GOT3 (cell line): Measurements from ENCODE around the gene PTPMT1.
"Not testable (repeated sequence)": the region's sequence is repeated elsewhere in the genome, so short reads cannot be mapped to it uniquely, and the experiment has no call there.

Experiments
- DNase-seq: peaks from one replicate; lab custom pipeline; 2025; ENCODE audit warnings: mixed read lengths; lab: John Stamatoyannopoulos, UW

The PTPMT1 gene

GRCh38 chr11:47565340-47566148 is at the start of gene PTPMT1:
Gene PTPMT1 (plus strand): TSS chr11:47565599. CDS start chr11:47565623, 24 bp downstream.
- no peak for DNase-seq

DNA sequence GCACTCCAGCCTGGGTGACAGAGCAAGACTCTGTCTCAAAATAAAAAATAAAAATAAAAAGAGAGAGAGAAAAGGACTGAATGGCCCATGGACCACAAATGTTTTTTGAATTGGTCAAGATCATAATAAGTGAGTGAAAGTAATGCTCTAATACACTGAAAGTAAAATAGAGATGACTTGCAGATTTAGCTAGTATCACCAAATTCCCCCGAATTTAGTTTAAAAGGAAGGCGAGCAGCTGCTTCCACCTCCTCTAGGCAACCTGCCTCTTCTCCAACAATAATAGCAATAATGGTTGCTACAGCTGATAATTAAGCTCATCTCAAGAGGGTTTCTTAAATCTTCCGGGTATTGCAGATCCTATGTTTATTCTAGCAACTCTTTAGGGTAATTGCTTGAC is 49.2 kb upstream of the PTPMT1 start:
- DNase-seq = no peak

DNA sequence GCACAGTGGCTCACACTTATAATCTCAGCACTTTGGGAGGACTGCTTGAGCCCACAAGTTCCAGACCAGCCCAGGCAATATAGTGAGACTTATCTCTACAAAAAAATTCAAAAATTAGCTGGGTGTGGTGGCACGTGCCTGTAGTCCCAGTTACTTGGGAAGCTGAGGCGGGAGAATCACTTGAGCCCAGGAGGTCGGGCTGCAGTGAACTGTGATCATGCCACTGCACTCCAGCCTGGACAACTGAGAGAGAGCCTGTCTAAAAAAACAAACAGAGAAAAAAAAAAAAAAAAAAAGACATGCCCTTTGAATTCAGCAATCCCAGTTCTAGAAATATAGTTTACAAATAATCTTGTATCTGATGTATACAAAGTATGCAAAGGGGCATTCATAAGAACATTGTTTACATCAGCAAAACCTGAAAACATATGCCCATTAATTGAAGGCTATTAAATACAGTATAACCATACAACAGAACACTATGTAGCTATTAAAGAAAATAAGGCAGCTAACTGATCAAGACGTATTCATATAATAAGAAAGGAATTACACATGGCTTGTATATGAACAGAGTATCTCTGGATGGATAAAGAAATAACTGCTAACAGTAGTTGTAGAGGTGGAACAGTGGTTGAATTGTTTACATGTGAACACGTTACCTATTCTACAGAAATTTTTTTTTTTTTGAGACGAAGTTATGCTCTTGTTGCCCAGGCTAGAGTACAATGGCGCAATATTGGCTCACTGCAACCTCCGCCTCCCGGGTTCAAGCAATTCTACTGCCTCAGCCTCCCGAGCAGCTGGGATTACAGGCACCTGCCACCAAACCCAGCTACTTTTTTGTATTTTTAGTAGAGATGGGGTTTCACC is 48.2 kb upstream of the PTPMT1 start:
- DNase-seq = no peak

GRCh38 chr11:47518212-47518964 is 47.0 kb upstream of the PTPMT1 start:
- no peak for DNase-seq

- DNase-seq = no peak
Observed at GRCh38 chr11:47523490-47524225, 41.7 kb upstream of the PTPMT1 start.

DNA sequence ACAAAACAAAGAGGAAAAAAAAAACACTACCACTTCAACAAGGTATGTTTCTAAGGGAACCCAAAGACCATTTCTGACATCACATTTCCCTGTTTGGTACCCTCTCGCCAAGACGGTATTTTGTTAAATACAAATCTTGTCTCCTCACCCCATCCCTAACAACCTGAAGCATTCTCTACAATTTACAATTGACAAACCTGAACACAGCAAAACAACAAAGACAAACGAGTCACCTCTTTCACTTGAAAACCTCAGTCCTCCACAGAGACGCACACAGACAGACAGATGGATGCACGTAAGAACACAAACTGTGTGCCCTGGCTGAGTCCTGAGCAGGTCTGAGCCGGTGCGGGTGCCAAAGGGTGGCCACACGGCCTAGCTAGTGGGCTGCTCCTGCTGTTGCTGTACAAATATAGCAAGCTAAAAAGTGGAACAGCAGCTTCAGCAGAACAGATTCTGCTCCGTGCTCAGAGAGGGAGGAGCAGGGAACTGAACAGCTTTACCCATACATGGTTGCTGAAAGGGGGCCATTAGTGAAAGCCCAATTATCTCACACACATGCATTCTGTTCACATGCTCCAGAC is 41.0 kb upstream of the PTPMT1 start:
- DNase-seq = no peak

DNA sequence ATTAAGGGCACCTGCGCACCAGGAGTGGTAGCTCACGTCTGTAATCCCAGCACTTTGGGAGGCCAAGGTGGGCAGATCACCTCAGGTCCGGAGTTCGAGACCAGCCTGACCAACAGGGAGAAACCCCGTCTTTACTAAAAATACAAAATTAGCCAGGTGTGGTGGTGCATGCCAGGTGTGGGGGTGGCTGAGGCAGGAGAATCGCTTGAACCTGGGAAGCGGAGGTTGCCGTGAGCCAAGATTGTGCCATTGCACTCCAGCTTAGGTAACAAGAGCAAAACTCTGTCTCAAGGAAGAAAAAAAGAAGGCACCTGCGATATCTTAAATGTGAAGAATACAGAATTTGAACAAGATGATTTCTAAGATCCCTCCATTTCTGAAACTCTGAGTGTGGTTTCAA is 39.4 kb upstream of the PTPMT1 start:
- DNase-seq = not testable (repeated sequence)

DNA sequence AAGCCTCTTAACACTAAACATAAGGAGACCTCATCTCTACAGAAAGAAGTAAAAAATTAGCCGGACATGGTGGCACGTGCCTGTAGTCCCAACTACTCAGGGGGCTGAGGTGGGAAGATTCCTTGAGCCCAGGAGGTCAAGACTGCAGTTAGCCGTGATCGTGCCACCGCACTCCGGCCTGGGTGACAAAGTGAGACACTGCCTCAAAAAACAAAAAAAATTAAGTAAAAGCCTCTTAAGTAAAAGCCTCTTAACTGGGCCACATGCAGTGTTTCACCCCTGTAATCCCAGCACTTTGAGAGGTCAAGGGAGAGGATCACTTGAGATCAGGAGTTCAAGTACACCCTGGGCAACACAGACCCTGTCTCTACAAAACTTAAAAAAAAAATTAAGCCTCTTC is 38.2 kb upstream of the PTPMT1 start:
- no peak for DNase-seq

DNA sequence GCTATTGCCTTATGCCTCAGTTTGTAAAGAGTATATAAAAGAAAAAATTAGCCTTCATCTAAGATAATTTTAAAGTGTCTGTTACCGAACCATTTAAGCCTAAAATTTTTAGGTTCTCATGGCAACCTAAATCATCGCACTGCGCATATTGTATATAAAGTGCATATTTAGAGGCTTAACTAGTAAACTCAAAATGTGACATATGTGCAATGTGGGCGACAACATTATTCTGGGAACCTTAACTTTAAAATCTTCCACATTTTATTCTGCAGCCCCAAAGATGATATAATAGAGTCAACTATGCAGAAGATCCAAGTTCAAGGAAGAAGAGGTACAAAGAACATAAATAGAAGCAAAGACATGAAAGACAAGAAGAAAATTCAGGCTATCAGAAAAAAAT is 35.4 kb upstream of the PTPMT1 start:
- no peak for DNase-seq

- DNase-seq = not testable (repeated sequence)
Observed at GRCh38 chr11:47530721-47531120, 34.7 kb upstream of the PTPMT1 start.

DNA sequence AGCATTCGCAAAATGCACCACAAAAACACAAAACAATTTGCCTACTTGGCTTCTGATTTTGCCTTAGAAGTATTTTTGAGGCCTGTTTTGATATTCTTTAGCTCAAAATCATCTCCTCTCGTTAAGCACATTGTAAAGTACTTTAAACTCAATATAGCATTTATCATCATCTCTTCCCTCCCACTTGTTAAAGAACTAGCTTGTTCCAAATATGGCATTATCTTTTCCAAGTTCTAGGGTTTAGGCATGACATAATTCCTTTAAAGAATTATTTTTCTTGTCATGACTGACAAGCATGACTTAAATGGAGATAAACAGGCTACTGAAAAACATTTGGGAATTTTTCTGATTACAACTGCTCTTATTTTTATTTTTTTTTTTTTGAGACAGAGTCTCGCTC is 33.7 kb upstream of the PTPMT1 start:
- no peak for DNase-seq

DNA sequence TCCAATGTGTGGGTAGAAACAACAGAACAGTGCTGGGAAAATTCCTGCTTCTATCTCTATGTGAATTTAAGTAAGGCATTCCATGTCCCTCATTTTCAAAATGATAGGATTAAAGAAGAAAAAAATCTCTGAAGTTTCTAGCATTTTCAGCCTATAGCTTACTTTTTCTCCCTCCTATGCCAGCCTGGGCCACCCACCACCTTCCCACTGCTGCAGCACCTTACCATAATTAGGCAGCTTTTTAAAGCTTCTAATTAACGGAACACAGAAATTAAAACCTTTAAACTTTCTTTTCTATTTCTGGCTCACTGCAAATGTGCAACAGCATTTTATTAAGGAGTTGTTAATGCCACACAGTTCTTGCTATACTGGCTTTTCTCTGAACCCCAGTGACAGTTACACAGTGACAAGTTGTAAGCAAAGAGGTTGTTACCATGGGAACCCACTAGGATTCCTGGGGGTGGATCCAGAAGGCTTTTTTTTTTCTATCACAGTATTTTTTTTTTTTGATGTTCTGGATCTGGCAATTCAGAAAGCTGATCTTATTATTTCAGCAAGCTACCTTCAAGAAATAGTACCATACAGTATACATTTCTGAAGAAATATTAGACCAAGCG is 32.7 kb upstream of the PTPMT1 start:
- DNase-seq = no peak

DNA sequence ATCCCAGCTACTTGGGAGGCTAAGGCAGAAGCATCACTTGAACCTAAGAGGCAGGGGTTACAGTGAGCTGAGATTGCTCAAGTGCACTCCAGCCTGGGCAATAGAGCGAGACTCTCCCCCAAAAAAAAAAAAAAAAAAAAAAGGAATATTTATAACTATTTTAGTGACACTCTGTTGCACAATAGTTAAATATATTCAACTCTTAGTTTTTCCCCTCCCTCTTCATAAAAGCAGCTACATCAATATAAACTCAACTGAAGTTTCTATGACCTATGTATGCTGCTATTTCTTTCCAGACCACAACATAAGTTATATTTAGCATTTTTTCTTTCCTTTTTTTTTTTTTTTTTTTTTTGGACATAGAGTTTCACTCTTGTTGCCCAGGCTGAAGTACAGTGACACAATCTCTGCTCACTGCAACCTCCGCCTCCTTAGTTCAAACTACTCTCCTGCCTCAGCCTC is 31.7 kb upstream of the PTPMT1 start:
- no peak for DNase-seq

- no peak for DNase-seq
Observed at GRCh38 chr11:47534704-47535251, 30.6 kb upstream of the PTPMT1 start.

DNA sequence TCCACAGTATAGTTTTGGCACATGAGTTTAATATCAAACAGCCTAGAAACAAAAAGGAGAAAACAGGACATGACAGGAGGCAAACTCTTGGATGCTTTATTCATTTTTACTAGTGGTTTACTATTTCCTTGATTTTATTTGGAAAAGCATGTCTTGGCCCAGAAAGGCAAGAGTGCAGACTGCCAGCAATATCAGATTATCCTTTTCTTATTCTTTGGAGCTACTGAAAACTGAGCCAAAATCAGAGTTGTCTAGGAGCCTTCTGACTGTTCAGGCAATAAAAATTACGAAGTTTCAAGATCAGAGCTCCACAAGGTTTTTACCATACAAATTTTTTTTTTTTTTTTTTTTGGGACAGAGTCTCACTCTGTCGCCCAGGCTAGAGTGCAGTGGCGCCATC is 28.5 kb upstream of the PTPMT1 start:
- DNase-seq = no peak

DNA sequence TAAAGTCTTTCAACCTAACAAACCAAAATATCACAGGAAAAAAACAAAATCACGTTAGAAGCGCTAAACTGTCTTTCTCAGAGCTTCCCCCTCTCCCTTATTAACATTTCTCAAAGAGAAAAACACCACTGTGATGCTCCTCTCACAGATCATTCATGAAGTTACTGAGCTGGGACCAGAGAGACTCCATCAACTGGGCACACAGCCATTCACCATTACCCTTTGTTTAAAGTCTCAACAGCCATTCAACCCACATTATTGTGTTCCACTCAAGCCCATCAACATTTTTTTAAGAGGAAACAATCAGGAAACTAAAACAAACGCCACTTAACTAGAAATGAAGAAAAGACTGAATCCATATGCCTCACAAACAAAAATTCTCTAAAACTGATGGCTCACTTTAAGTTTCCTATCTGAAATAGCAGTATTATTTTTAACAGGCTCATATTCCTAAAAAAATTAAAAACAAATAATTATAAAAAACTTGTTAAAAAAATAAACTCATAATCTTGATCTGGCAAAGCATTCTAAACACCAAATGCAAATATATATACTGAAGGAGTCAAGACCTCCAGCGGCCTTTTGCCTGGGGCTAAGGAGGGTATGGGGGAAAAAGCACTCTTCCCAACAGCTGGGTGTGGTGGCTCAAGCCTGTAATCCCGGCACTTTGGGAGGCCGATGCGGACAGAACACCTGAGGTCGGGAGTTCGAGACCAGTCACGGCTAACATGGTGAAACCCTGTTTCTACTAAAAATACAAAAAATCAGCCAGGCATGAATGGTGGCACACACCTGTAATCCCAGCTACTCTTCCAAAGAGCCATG is 26.4 kb upstream of the PTPMT1 start:
- no peak for DNase-seq

- no peak for DNase-seq
Observed at GRCh38 chr11:47539681-47540039, 25.7 kb upstream of the PTPMT1 start.

DNA sequence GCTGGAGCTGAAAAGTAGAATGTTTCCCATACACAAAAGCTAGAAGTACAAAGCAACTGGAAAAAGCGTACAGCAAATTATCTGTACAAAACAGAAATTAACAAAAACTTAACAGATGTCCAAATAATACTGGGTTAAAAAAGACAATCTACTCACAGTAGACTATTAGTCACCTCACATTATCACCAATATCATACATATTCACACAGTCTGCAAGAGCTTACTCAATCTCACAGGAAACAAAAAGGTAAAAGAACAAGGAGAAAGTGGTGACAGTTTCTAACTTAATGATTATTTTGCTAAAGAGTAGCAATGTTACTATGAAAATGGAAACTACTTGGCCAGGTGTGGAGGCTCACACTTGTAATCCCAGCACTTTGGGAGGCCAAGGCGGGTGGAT is 24.3 kb upstream of the PTPMT1 start:
- DNase-seq = no peak

GRCh38 chr11:47545298-47545697 is 20.1 kb upstream of the PTPMT1 start:
- DNase-seq = no peak

- not testable (repeated sequence) for DNase-seq
Observed at GRCh38 chr11:47546274-47546673, 19.1 kb upstream of the PTPMT1 start.
